H1 (cell line): ENCODE measurements around the gene SUV39H2. TPM values are rescaled to one million over a fixed set of nuclear protein-coding genes. Genes with fewer than 3 reads are reported as not detected.

Experiments used
- CTCF ChIA-PET: fragments of 300-600 bp; sonication (Branson Sonifier 250); formaldehyde crosslinking; loops from one replicate; lab custom pipeline; 2021; ENCODE audit not compliant: partially characterized antibody; lab: Charles Lee
- POLR2A ChIA-PET: fragments of 300-600 bp; sonication (Branson Sonifier 250); formaldehyde crosslinking; loops from one replicate; lab custom pipeline; 2021; ENCODE audit warnings: inconsistent platforms; ENCODE audit not compliant: partially characterized antibody; lab: Charles Lee
- DNase-seq, 2 experiments: peaks; one replicate each; pipeline versions ENCODE4 v3.0.0 to v3.0.0-alpha.2; 2010 to 2022; ENCODE audit warnings: low spot score in 2 of 2, low read depth in 1 of 2, mixed read lengths in 1 of 2
- FAIRE-seq: peaks from 2 replicates; lab custom pipeline; 2011; peaks lifted over from hg19 to GRCh38; lab: Jason Lieb, UNC
- H2AFZ ChIP-seq: 2 replicates; pipeline ENCODE4 v1.8.1; 2012; ENCODE audit warnings: low read length, inconsistent platforms
- H2AK5ac ChIP-seq: 2 replicates; pipeline ENCODE4 v1.6.1; 2013; ENCODE audit warnings: low read depth, low read length
- H2BK120ac ChIP-seq: replicated peaks from 2 replicates; pipeline ENCODE3; 2013; ENCODE audit warnings: low read depth, low read length, inconsistent platforms
- H2BK12ac ChIP-seq: 2 replicates; pipeline ENCODE4 v1.6.1; 2013; ENCODE audit warnings: low read depth, low read length
- H2BK15ac ChIP-seq: 2 replicates; pipeline ENCODE4 v1.6.1; 2013; ENCODE audit warnings: low read length
- H2BK20ac ChIP-seq: 2 replicates; pipeline ENCODE4 v1.6.1; 2013; ENCODE audit warnings: low read length
- H2BK5ac ChIP-seq: 2 replicates; pipeline ENCODE4 v1.6.1; 2013; ENCODE audit warnings: low read depth, low read length
- H3K14ac ChIP-seq: 2 replicates; pipeline ENCODE4 v1.6.1; 2013; ENCODE audit warnings: inconsistent platforms; ENCODE audit not compliant: insufficient read length
- H3K18ac ChIP-seq: 2 replicates; pipeline ENCODE4 v1.6.1; 2013; ENCODE audit warnings: low read length; ENCODE audit errors: extremely low read depth
- H3K23ac ChIP-seq: 2 replicates; pipeline ENCODE4 v1.6.1; 2013; ENCODE audit warnings: inconsistent platforms; ENCODE audit not compliant: insufficient read length
- H3K23me2 ChIP-seq: 2 replicates; pipeline ENCODE4 v1.6.1; 2013; ENCODE audit warnings: low read depth, low read length
- H3K27ac ChIP-seq: 2 replicates; pipeline ENCODE4 v1.6.1; 2011; ENCODE audit warnings: low read depth, low read length, inconsistent platforms
- H3K27me3 ChIP-seq, 4 experiments: replicated peaks in 1 of 4; 1 replicate in 1 of 4; 2 replicates in 3 of 4; pipeline versions ENCODE4 v1.6.1 to v1.8.1; 2011 to 2013; ENCODE audit warnings: low read length in 3 of 4, mild to moderate bottlenecking in 3 of 4, inconsistent platforms in 2 of 4, mixed read lengths in 2 of 4, moderate library complexity in 1 of 4; ENCODE audit not compliant: control insufficient read depth in 3 of 4, insufficient read depth in 3 of 4; ENCODE audit errors: extremely low read depth in 1 of 4
- H3K36me3 ChIP-seq, 4 experiments: 2 replicates each; pipeline versions ENCODE4 v1.6.1 to v1.8.1; 2011 to 2013; ENCODE audit warnings: mild to moderate bottlenecking in 4 of 4, low read length in 3 of 4, moderate library complexity in 2 of 4, control low read depth in 1 of 4, inconsistent platforms in 1 of 4; ENCODE audit not compliant: insufficient read depth in 4 of 4, control insufficient read depth in 2 of 4
- H3K4ac ChIP-seq: replicated peaks from 2 replicates; pipeline ENCODE3; 2013; ENCODE audit warnings: low read length, low read depth, mixed read lengths, inconsistent platforms; ENCODE audit not compliant: insufficient read length
- H3K4me1 ChIP-seq, 4 experiments: replicated peaks in 1 of 4; 1 replicate in 1 of 4; 2 replicates in 3 of 4; pipeline versions ENCODE4 v1.6.1 to v1.8.1; 2011 to 2013; ENCODE audit warnings: low read length in 3 of 4, inconsistent platforms in 2 of 4, mixed read lengths in 1 of 4; ENCODE audit not compliant: insufficient read depth in 4 of 4, control insufficient read depth in 3 of 4
- H3K4me2 ChIP-seq, 2 experiments: 2 replicates each; pipeline versions ENCODE4 v1.6.1 to v1.8.1; 2011 to 2013; ENCODE audit warnings: low read depth in 2 of 2, low read length in 2 of 2, control low read depth in 1 of 2, inconsistent platforms in 1 of 2, mild to moderate bottlenecking in 1 of 2; ENCODE audit not compliant: insufficient read depth in 1 of 2
- H3K4me3 ChIP-seq, 4 experiments: fragments of 200-600, 300-600 bp in 1 of 4; sonication (generic), shearing (Covaris generic), sonication (Bioruptor Twin) in 1 of 4; 2 replicates each; pipeline versions ENCODE4 v1.5.1 to v1.8.1; 2011 to 2016; ENCODE audit warnings: low read length in 4 of 4, low read depth in 3 of 4, control low read depth in 2 of 4, inconsistent platforms in 2 of 4, mild to moderate bottlenecking in 2 of 4, mixed read lengths in 1 of 4, moderate library complexity in 1 of 4; ENCODE audit not compliant: insufficient read depth in 2 of 4; ENCODE audit errors: extremely low read depth in 1 of 4
- H3K56ac ChIP-seq: replicated peaks from 2 replicates; pipeline ENCODE3; 2013; ENCODE audit warnings: low read depth, mild to moderate bottlenecking, mixed read lengths, low read length, inconsistent platforms; ENCODE audit not compliant: insufficient read length
- H3K79me1 ChIP-seq: 2 replicates; pipeline ENCODE4 v1.6.1; 2013; ENCODE audit warnings: low read depth, low read length, control low read depth
- H3K79me2 ChIP-seq, 2 experiments: 2 replicates each; pipeline versions ENCODE4 v1.6.1 to v1.8.1; 2012 to 2013; ENCODE audit warnings: low read length in 2 of 2, mild to moderate bottlenecking in 2 of 2, inconsistent platforms in 1 of 2; ENCODE audit not compliant: insufficient read depth in 2 of 2, control insufficient read depth in 1 of 2
- H3K9ac ChIP-seq, 4 experiments: replicated peaks in 1 of 4; 1 replicate in 1 of 4; 2 replicates in 3 of 4; pipeline versions ENCODE4 v1.6.1 to v1.8.1; 2011 to 2013; ENCODE audit warnings: low read depth in 3 of 4, low read length in 3 of 4, control low read depth in 2 of 4, mild to moderate bottlenecking in 2 of 4, moderate library complexity in 2 of 4, inconsistent platforms in 1 of 4; ENCODE audit errors: extremely low read depth in 1 of 4
- H3K9me3 ChIP-seq, 2 experiments: 2 replicates each; pipeline versions ENCODE4 v1.6.1 to v1.8.1; 2012 to 2013; ENCODE audit warnings: mild to moderate bottlenecking in 2 of 2, moderate library complexity in 2 of 2, control low read depth in 1 of 2, inconsistent platforms in 1 of 2, low read depth in 1 of 2, low read length in 1 of 2, mixed read lengths in 1 of 2; ENCODE audit not compliant: insufficient read depth in 2 of 2
- H4K20me1 ChIP-seq, 2 experiments: replicated peaks in 1 of 2; 2 replicates each; pipeline versions ENCODE3 to v1.8.1; 2011 to 2013; ENCODE audit warnings: inconsistent platforms in 2 of 2, low read length in 2 of 2, mild to moderate bottlenecking in 1 of 2; ENCODE audit not compliant: insufficient read depth in 2 of 2, control insufficient read depth in 1 of 2
- H4K5ac ChIP-seq: 2 replicates; pipeline ENCODE4 v1.6.1; 2013; ENCODE audit warnings: low read length, low read depth, mixed read lengths, inconsistent platforms; ENCODE audit not compliant: insufficient read length
- H4K8ac ChIP-seq: 2 replicates; pipeline ENCODE4 v1.8.0; 2013; ENCODE audit warnings: mild to moderate bottlenecking, moderate library complexity, low read length, inconsistent platforms; ENCODE audit not compliant: insufficient read depth; ENCODE audit errors: extremely low read depth
- H4K91ac ChIP-seq: replicated peaks from 2 replicates; pipeline ENCODE3; 2013; ENCODE audit warnings: low read length, mixed read lengths, inconsistent platforms; ENCODE audit not compliant: insufficient read length
- ATF2 ChIP-seq: IDR thresholded peaks from 2 replicates; pipeline ENCODE4 v1.6.1; 2012; ENCODE audit warnings: low read length, inconsistent platforms
- CHD2 ChIP-seq: IDR thresholded peaks from 2 replicates; pipeline ENCODE4 v1.6.1; 2012; ENCODE audit warnings: low read length, improper control_type of control experiment
- EGR1 ChIP-seq: IDR thresholded peaks from 2 replicates; pipeline ENCODE4 v1.6.1; 2011; ENCODE audit warnings: low read depth, low read length, borderline replicate concordance
- GTF2F1 ChIP-seq: IDR thresholded peaks from 2 replicates; pipeline ENCODE4 v1.6.1; 2012; ENCODE audit warnings: low read depth, low read length, improper control_type of control experiment, borderline replicate concordance
- JUND ChIP-seq: IDR thresholded peaks from 2 replicates; pipeline ENCODE4 v1.6.1; 2011; ENCODE audit warnings: mild to moderate bottlenecking, improper control_type of control experiment, low read length
- KDM4A ChIP-seq: IDR thresholded peaks from one replicate; pipeline ENCODE4 v1.7.1; 2012; ENCODE audit warnings: low read depth, mild to moderate bottlenecking, moderate library complexity, low read length, inconsistent platforms; ENCODE audit not compliant: severe bottlenecking
- SAP30 ChIP-seq: fragments of 300-600 bp; sonication (generic); IDR thresholded peaks from 2 replicates; pipeline ENCODE4 v1.7.1; 2012; ENCODE audit warnings: low read length, moderate library complexity, mild to moderate bottlenecking, inconsistent platforms; ENCODE audit not compliant: insufficient read depth, insufficient replicate concordance
- whole genome bisulfite sequencing, 2 experiments: shearing (Covaris generic) in 1 of 2; methylation state at CpG; one replicate each; pipeline versions ENCODE4 v1.1.6 to v1.1.7; 2013 to 2015; ENCODE audit warnings: low lambda C conversion rate in 2 of 2, mixed read lengths in 2 of 2, inconsistent platforms in 1 of 2, low coverage in 1 of 2, missing lambda C conversion rate in 1 of 2; ENCODE audit not compliant: insufficient replicate concordance in 2 of 2, insufficient coverage in 1 of 2, insufficient read length in 1 of 2; ENCODE audit errors: extremely low coverage in 1 of 2, missing lambda C conversion rate in 1 of 2; 5-methylcytosine and 5-hydroxymethylcytosine counted together
- polyA plus RNA-seq, 7 experiments: library from polyadenylated mRNA; depleted of rRNA in 3 of 7; stranded (reverse) in 5 of 7; unstranded in 2 of 7; fragments of >200 nt in 5 of 7; fragments of 200-250 nt in 2 of 7; gene quantifications; 1 replicate in 5 of 7; 2 replicates in 1 of 7; 4 replicates in 1 of 7; pipeline versions ENCODE4 v1.2.1 to v1.2.3, GENCODE V29; 2011 to 2013; ENCODE audit warnings: missing spikeins in 2 of 7, mixed read lengths in 2 of 7
- total RNA-seq: library from RNA; stranded (reverse); fragmentation: NEBNext Ultra II Directional; extraction: Animal tissue kit (Norgen Biotek cat#: 25700); gene quantifications from 2 replicates; pipeline ENCODE4 v1.2.1, GENCODE V29; 2021

SUV39H2 gene
- total and polyA plus RNA-seq, 2 of the 8 experiments (the other 6 are each of a cell fraction or from before 2014, with no cell fraction given): 19.4 to 62.3 TPM

GRCh38 chr10:14909101-14909500 is 30.4 kb downstream of the SUV39H2 start:
- H3K79me1 ChIP-seq: no peaks in the 10 kb centered on the region
- H3K79me2 ChIP-seq: no peaks in the 10 kb centered on the region
- no peak for FAIRE-seq
- no peak overlapping the region for H2AFZ ChIP-seq
- H3K9ac ChIP-seq: no peak overlapping the region
- no peak overlapping the region for H4K5ac ChIP-seq
- H3K27ac ChIP-seq: no peak overlapping the region
- no peak overlapping the region for H4K91ac ChIP-seq
- H3K36me3 ChIP-seq: peaks cover 0 to 70% (median 42%) of the 10 kb centered on the region in 4 experiments; a peak in 7 of 8 replicates
- H3K56ac ChIP-seq: no peak overlapping the region
- DNase-seq: no peak
- H3K23me2 ChIP-seq: no peaks in the 10 kb centered on the region
- no peak overlapping the region for H3K4ac ChIP-seq
- H3K4me2 ChIP-seq: no peak overlapping the region
- TF ChIP-seq EGR1 (no peak), GTF2F1 (no peak), SAP30 (no peak), ATF2 (no peak), JUND (no peak), CHD2 (no peak), KDM4A (no peak)
- H3K4me3 ChIP-seq: no peak overlapping the region
- POLR2A ChIA-PET: no interaction called here
- H3K27me3 ChIP-seq: no peaks in the 10 kb centered on the region
- no peaks in the 10 kb centered on the region for H3K4me1 ChIP-seq
- H2BK5ac ChIP-seq: no peak overlapping the region
- no peak overlapping the region for H3K23ac ChIP-seq
- WGBS, 2 experiments: 89% methylated on average over 2 of the region's 2 CpGs; no CpG with 5 or more reads in 1 of the 2 experiments
- H2BK12ac ChIP-seq: no peak overlapping the region
- H2AK5ac ChIP-seq: no peak overlapping the region
- H4K20me1 ChIP-seq: no peaks in the 10 kb centered on the region
- H2BK15ac ChIP-seq: no peak overlapping the region
- H3K9me3 ChIP-seq: peaks cover 3 to 5% of the 10 kb centered on the region in 2 experiments; a peak in 2 of 4 replicates
- no peak overlapping the region for H2BK120ac ChIP-seq
- H4K8ac ChIP-seq: no peak overlapping the region
- no peak overlapping the region for H2BK20ac ChIP-seq
- CTCF ChIA-PET: interaction anchor here (0.8 to 0.9 kb wide), 2 partner anchors 10 to 34 kb away, joined by 3 to 4 read pairs; no protein-coding TSS in a partner anchor
- no peak overlapping the region for H3K18ac ChIP-seq
- no peak overlapping the region for H3K14ac ChIP-seq
